GM10266 (cell line): Measurements from ENCODE around the gene SLC45A1.
"Not testable (repeated sequence)": the region's sequence is repeated elsewhere in the genome, so short reads cannot be mapped to it uniquely, and the experiment has no call there.

Experiments used
- DNase-seq: peaks from one replicate; pipeline ENCODE4 v3.0.0; 2012; ENCODE audit errors: extremely low spot score
- TF ChIP-seq, protein P1 (sequence below): IDR thresholded peaks from 2 replicates; pipeline ENCODE4 v1.5.1; 2012; ENCODE audit warnings: mild to moderate bottlenecking, low read depth; ENCODE audit not compliant: control insufficient read depth, insufficient read depth; ENCODE audit errors: missing control alignments

SLC45A1 gene

GRCh38 chr1:8378981-8379470 lies 61.1 kb downstream of the SLC45A1 start:
- TF ChIP-seq, protein P1, sequence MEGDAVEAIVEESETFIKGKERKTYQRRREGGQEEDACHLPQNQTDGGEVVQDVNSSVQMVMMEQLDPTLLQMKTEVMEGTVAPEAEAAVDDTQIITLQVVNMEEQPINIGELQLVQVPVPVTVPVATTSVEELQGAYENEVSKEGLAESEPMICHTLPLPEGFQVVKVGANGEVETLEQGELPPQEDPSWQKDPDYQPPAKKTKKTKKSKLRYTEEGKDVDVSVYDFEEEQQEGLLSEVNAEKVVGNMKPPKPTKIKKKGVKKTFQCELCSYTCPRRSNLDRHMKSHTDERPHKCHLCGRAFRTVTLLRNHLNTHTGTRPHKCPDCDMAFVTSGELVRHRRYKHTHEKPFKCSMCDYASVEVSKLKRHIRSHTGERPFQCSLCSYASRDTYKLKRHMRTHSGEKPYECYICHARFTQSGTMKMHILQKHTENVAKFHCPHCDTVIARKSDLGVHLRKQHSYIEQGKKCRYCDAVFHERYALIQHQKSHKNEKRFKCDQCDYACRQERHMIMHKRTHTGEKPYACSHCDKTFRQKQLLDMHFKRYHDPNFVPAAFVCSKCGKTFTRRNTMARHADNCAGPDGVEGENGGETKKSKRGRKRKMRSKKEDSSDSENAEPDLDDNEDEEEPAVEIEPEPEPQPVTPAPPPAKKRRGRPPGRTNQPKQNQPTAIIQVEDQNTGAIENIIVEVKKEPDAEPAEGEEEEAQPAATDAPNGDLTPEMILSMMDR, result no peak
- no peak for DNase-seq

DNA sequence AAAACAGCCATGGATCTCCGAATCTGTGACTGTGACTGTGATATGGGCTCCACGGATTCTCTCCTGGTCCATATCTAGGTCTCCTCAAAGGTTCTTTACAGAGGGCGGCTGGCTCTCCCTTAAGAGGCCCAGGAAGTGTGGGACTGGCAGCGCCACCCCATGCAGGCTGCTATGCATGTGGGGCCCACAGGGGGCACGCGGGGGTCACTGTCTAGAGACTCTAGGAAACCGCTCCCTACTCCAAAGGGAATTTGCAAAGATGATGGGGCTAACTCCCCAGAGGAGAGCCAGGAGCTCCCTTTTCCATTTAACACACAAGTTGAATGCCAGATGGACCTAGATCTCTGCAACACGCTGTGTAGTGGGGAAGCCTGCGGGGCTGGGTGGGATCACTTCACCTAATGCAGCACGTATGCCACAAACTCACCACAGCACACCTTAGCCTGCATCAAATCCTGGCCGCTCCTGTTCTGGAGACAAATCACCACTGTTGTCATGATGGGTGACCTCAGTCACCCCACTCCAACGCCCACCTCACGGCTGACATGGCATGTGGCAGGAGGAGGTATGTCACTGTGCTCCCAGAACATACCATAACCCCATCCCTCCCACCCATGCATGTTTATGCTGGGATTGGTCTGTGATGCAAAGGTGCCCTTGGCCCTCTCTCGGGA lies 61.7 kb downstream of the SLC45A1 start:
- TF ChIP-seq, protein P1, result no peak
- DNase-seq, result no peak

- not testable (repeated sequence) for DNase-seq
Measured at GRCh38 chr1:8380310-8380709, 62.4 kb downstream of the SLC45A1 start.

- TF ChIP-seq, protein P1, result no peak
- DNase-seq, result no peak
Measured at GRCh38 chr1:8381618-8382017, 63.7 kb downstream of the SLC45A1 start.

GRCh38 chr1:8382051-8382505 lies 64.2 kb downstream of the SLC45A1 start:
- TF ChIP-seq, protein P1, result no peak
- no peak for DNase-seq

DNA sequence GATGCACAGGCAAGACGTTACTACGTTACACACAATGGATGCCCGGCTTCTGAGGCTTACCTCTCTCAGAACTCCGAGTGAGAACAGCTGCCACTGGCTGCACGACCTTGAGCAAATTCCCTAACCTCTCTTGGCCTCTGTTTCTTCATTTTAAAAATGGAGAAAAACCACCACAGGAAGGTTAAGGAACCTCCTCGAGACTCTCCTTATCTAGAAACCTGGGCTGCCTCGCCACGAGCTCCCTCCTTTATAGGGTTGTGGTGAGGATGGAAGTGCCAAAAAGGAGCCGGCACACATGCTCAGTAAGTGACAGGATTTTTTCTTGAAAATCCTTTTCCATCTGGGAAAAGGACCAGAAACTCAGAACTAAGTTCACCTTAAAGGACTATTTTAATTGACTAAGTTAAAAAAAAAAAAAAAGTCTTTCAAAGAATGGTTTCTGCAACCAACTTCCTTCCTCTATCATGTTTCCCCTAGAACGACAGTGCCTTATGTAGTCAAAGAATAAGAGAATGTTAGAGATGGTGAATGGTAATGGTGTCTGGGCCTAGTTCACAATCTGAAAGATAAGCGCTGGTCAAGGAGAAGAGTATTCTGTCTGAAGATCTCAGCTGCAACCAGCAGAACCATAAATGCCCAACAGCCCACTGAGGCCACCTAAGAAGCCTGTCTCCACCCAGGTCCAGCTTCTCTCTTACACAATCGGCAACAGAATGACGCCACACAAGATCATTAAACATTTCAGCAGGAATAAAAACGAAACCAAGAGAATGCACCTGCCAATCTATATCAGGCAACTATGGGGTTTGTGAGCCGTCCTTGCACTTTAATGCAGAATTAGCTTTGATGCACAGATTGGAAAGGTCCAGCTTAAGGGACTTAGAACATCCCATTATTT lies 64.9 kb downstream of the SLC45A1 start:
- DNase-seq, result no peak
- TF ChIP-seq, protein P1, result no peak

- TF ChIP-seq, protein P1, result no peak
- no peak for DNase-seq
Measured at GRCh38 chr1:8384088-8384487, 66.2 kb downstream of the SLC45A1 start.
